NCI-H1694 treated with DMSO at 0.1 percent for 48 hours (cell line): ENCODE results near the gene DDAH1.
"Not testable (repeated sequence)": the region's sequence is repeated elsewhere in the genome, so short reads cannot be mapped to it uniquely, and the experiment has no call there.

ENCODE experiments used
- DNase-seq: peaks from one replicate; lab custom pipeline; 2025; lab: John Stamatoyannopoulos, UW

Gene DDAH1

GRCh38 chr1:85465099-85465785 lies at the start of gene DDAH1:
DDAH1 (minus strand) TSS chr1:85465159; CDS start chr1:85465045, 114 bp downstream.
- peak; percentile 48 for DNase-seq

- not testable (repeated sequence) for DNase-seq
These were observed 49.0 kb upstream of the DDAH1 start for GRCh38 chr1:85513998-85514397.

DNA sequence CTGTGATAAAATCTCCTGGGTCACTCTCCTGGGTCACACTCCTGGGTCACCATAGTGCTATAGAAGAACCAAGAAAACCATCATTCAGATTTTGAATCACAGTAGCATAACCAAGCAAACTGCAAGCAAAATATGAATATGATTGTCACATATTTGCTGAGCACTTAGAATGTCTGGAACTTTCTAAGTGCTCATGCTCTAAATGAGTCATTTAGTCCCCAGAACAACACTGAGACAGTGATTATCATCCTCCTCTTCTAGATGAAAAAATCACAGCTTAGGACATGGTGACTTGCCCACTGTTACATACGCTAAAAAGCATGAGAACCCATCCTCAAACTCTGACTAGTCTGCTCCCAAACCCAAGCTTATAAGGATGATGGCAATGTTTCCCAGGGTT lies 39.5 kb upstream of the DDAH1 start:
- no peak for DNase-seq

GRCh38 chr1:85502625-85503083 lies 37.7 kb upstream of the DDAH1 start:
- DNase-seq = no peak

DNA sequence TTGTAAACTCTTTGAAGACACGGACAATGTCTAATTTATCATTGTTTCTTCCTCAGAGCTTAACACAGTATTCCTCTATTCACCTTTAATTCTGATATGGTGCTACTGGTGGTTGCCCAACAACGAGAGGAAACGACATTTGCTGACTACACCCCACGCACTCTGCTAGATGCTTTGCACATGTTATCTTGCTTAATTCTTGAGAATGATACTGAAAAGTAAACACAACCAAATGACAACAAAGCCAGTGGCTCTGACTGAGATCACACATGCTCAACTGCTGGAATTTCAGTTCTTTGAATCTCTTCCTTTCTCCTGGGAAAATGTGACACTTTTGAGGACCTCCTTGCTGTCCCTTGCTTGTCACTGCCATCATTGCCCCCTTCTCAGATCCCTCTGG lies 37.2 kb upstream of the DDAH1 start:
- DNase-seq = no peak

- no peak for DNase-seq
These were observed 36.5 kb upstream of the DDAH1 start for GRCh38 chr1:85501355-85501898.

GRCh38 chr1:85496941-85497582 lies 32.1 kb upstream of the DDAH1 start:
- no peak for DNase-seq

GRCh38 chr1:85495556-85495955 lies 30.6 kb upstream of the DDAH1 start:
- DNase-seq = no peak

DNA sequence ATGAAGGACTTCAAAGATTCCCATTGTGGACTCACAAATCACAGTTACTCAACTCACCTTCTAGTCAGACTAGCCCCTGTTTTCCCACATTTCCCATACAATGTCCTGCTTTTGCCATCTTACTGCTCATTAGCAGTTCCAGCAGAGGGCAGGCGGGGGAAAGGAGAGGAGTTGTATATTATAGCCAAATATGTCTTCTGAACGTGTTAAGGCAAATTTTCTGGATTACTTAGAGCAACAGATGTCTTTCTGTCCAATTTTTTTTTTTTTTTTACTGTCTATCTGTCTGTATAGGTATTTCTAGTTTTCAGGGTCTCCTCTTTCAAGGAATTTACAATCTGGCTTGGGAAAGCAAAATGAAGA lies 29.9 kb upstream of the DDAH1 start:
- no peak for DNase-seq

DNA sequence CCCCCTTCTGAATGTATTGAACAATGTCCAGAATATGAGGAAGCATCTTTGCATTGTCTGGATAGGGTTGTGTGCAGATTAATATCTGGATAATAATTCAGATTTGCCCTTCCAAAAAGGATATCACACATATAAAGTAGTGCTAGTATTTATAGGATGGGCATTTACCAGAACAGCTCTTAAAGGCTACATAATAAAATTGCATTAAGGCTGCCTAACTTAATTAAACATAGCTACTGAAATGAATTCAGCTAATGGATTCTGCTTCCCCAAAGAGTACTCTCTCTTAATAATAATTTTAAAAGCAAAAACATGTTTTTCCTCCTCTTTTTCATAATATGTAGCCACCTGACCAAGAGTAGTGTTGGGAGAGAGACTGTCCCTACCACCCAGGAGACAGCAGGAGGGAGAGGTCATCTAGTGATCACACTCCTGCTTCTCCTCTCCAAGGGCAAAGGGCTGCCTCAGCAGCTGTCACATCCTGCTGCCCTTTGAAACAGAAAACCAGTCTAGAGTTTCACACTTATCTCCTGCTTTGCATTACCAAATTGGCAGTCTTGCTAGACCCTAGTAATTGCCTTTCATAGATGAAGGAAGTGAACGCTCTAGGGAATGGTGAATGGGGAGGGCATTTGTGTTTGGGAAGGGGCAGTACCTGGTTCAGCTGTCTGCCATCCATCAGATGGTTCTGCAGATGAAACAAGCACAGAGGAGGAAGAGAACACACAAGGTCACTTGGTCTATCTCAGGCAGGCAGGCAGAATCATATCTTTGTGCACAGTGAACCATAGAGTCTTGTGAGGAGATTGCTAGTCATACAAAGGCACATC lies 29.3 kb upstream of the DDAH1 start:
- no peak for DNase-seq

DNA sequence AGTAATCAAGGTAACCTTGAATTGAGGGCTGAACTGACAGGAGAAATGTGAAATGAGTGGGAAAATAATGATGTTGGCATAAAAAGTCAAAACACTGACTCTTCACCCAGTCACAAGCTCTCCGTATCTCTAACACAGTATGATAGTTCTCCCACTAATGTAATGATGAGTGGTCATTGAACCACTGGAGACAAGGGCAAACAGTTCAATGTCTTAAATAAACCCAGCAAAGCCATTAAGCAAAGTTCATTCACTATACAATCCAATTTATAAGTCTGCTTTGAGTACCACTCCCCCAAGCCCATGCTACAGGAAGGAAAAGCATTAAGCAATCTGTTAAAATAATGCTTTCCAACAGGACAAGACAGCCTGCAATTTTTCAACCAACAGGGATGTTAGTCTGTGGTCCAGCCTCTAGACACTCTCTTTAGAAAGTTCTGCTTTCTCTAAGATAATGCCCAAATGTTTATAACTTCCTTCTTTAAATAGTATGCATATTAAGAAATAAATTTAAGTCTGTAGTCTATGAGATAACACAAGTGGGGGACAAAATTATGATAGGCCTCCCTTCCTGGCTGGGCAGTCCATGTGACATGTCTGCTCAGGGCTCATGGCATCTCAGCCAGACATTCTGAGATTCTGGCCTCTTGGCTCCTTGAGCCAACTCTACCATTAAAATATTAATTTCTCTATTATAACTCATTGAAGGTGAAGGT lies 25.5 kb upstream of the DDAH1 start:
- DNase-seq = no peak

DNA sequence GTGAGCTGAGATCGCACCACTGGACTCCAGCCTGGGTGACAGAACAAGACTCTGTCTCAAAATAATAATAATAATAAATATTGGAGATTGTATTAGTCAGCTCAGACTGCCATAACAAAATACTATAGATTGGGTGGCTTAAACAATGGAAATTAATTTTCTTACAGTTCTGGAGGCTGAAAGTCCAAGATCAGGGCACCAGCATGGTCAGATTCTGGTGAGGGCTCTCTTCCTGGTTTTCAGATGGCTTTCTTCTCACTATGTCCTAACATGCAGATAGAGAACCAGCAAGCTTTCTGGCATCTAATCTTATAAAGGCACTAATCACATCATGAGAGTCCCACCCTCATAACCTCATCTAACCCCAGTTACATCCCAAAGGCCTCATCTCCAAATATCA lies 23.2 kb upstream of the DDAH1 start:
- DNase-seq = no peak

GRCh38 chr1:85485516-85485915 lies 20.6 kb upstream of the DDAH1 start:
- DNase-seq = no peak

GRCh38 chr1:85484716-85485115 lies 19.8 kb upstream of the DDAH1 start:
- DNase-seq = no peak

DNA sequence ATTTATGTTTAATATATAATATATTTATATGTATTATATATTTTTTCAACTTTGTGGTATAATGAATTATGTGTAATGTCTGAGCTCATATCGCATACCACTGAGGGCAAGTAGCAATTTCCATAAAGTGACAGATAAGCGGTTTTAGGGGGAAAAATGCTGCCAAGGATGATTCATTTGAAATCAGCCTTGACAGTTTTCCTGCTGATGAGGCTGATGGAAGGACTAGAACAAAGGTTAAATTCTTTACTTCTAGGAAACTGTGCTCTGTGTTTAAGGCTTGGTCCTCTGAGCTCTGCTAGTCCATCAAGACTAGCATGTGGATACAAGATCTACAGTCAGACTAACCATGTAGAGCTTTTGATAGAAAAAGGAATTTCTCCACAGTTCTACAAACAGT lies 19.3 kb upstream of the DDAH1 start:
- DNase-seq = no peak

- DNase-seq = no peak
These were observed 16.7 kb upstream of the DDAH1 start for GRCh38 chr1:85481688-85482087.

DNA sequence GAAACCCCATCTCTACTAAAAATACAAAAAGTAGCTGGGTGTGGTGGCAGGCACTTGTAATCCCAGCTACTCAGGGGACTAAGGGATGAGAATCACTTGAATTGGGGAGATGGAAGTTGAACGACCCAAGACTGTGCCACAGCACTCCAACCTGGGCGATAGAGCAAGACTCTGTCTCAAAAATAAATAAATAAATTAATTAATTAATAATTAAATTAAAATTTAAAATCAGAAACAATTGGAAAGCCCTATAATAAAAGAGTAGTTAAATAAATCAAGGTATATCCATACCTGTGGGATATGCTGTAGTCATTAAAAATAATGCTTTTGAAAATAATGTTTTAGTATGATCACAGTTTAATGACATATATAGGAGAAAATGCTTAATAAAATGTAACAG lies 15.6 kb upstream of the DDAH1 start:
- DNase-seq = no peak

DNA sequence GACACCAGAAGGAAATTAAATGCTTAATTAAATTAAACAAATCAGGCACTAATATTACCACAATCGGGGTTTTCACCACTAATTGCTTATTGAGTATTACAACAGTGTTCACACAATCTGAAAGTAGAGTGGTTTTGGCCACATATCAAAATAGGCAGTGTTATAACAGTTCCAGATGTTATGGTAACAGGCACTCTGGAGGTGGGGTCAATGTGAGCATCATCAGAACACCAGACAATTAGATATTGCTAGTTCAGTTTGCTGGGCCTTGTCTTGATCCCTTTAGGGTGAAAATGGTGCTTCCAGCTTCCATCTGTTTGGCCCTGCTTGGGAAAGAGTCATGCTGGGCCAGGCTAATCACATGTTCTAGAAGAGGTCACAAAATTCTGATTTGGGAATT lies 14.5 kb upstream of the DDAH1 start:
- DNase-seq = no peak

DNA sequence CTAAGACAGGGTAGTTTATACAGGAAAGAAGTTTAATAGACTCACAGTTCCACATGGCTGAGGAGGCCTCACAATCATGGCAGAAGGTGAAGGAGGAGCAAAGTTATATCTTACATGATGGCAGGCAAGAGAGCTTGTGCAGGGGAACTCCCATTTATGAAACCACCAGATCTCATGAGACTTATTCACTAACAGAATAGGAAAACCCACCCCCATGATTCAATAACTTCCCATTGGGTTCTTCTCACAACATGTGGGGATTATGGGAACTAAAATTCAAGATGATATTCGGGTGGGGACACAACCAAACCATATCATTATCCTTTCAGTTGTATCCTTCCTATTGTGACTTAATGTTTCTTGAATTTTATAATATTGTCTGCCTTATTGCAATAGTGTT lies 13.4 kb upstream of the DDAH1 start:
- no peak for DNase-seq

GRCh38 chr1:85475055-85475454 lies 10.1 kb upstream of the DDAH1 start:
- no peak for DNase-seq

- no peak for DNase-seq
These were observed 8.4 kb upstream of the DDAH1 start for GRCh38 chr1:85473390-85473789.

- no peak for DNase-seq
These were observed 6.6 kb upstream of the DDAH1 start for GRCh38 chr1:85471558-85471957.
